Suprapubic skin (tissue), 4 donors: ENCODE data around the gene HOXB6. TPM values are rescaled to one million over a fixed set of nuclear protein-coding genes. Genes with fewer than 3 reads are reported as not detected.
A peak's percentile ranks its signal among the peaks of the same experiment; 100 is the strongest.

Source experiments
- DNase-seq, 2 donors: peaks; one replicate each; pipeline ENCODE4 v3.0.0-alpha.2; 2019; ENCODE audit warnings: low spot score in 2 of 2
- H3K27ac ChIP-seq: fragments of 200-600 bp; sonication (generic); one replicate; pipeline ENCODE4 v1.5.1; 2019
- H3K27me3 ChIP-seq: fragments of 200-600 bp; sonication (generic); one replicate; pipeline ENCODE4 v1.5.1; 2019
- H3K36me3 ChIP-seq: fragments of 200-600 bp; sonication (generic); one replicate; pipeline ENCODE4 v1.5.1; 2019
- H3K4me1 ChIP-seq: fragments of 200-600 bp; sonication (generic); one replicate; pipeline ENCODE4 v1.5.1; 2019
- H3K4me3 ChIP-seq: fragments of 200-600 bp; sonication (generic); one replicate; pipeline ENCODE4 v1.5.1; 2019; ENCODE audit warnings: mild to moderate bottlenecking
- H3K9me3 ChIP-seq: fragments of 200-600 bp; sonication (generic); one replicate; pipeline ENCODE4 v1.5.1; 2019
- EP300 ChIP-seq: sonication (generic); formaldehyde crosslinking; IDR thresholded peaks from one replicate; pipeline ENCODE4 v1.6.1; 2017; ENCODE audit warnings: antibody characterized with exemption
- POLR2A ChIP-seq, 2 donors: fragments of 450-650 bp; IDR thresholded peaks; one replicate each; pipeline ENCODE4 v1.6.1; 2017; ENCODE audit warnings: antibody characterized with exemption in 2 of 2, mild to moderate bottlenecking in 2 of 2, moderate library complexity in 2 of 2
- POLR2AphosphoS5 ChIP-seq, 3 donors: sonication (generic); formaldehyde crosslinking; IDR thresholded peaks; one replicate each; pipeline ENCODE4 v1.6.1; 2017; ENCODE audit warnings: antibody characterized with exemption in 3 of 3
- WGBS: methylation state at CpG from one replicate; pipeline ENCODE4 v1.1.5; 2018; 5-methylcytosine and 5-hydroxymethylcytosine counted together
- total RNA-seq, 4 donors: library from RNA; depleted of rRNA; stranded (reverse); fragments of >200 nt; gene quantifications; one replicate each; pipeline ENCODE4 v1.1.0, GENCODE V29; 2016
- TF ChIP-seq, protein P1 (sequence below), 2 donors: fragments of 200-600 bp in 1 of 2; fragments of 450-650 bp in 1 of 2; sonication (generic) in 1 of 2; IDR thresholded peaks; one replicate each; pipeline ENCODE4 v1.5.1; 2016 to 2019; ENCODE audit warnings: antibody characterized with exemption in 2 of 2, mild to moderate bottlenecking in 1 of 2, moderate library complexity in 1 of 2

Gene HOXB6
- total RNA-seq, 4 donors from 2014 or later, result 0.39 to 4.5 (median 1.3) TPM; not detected in 1

- Histone ChIP-seq H3K9me3 (no peaks in the 10 kb centered on the region), H3K4me1 (peaks cover 69% of the 10 kb centered on the region), H3K36me3 (no peaks in the 10 kb centered on the region), H3K27me3 (peaks cover 6% of the 10 kb centered on the region), H3K27ac (no peak overlapping the region), H3K4me3 (peak overlapping the region; percentile 25)
- TF ChIP-seq EP300, result no peak
- no peak for TF ChIP-seq POLR2A (IDR thresholded peaks at IDR 0.05)
- no peak for TF ChIP-seq POLR2AphosphoS5 (IDR thresholded peaks at IDR 0.05)
- TF ChIP-seq, protein P1, sequence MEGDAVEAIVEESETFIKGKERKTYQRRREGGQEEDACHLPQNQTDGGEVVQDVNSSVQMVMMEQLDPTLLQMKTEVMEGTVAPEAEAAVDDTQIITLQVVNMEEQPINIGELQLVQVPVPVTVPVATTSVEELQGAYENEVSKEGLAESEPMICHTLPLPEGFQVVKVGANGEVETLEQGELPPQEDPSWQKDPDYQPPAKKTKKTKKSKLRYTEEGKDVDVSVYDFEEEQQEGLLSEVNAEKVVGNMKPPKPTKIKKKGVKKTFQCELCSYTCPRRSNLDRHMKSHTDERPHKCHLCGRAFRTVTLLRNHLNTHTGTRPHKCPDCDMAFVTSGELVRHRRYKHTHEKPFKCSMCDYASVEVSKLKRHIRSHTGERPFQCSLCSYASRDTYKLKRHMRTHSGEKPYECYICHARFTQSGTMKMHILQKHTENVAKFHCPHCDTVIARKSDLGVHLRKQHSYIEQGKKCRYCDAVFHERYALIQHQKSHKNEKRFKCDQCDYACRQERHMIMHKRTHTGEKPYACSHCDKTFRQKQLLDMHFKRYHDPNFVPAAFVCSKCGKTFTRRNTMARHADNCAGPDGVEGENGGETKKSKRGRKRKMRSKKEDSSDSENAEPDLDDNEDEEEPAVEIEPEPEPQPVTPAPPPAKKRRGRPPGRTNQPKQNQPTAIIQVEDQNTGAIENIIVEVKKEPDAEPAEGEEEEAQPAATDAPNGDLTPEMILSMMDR (IDR thresholded peaks at IDR 0.05), result no peak
- 78% methylated on average over 2 of the region's 2 CpGs for WGBS
- no peak for DNase-seq
Observed at GRCh38 chr17:48567646-48568354, 37.0 kb downstream of the HOXB6 start.

DNA sequence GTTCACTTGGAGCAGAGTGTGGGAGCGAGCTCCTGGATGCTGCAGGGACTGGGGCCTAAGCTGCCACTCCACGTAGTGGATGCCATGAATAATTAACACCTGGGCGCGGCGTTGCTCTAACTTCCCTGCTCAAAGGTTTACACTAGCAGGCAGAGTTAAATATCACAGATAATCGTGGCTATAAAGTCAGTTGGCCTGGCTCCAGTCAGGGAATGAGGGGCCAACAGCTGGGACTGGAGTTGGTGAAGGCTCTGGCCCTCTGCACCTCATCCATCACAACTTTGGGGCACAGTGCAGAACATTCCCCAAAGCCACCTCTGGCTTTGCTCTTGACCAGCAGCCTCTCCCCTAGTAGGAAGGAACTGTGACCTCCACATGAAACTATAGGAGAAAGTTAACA, 37.6 kb downstream of the HOXB6 start:
- no peak for DNase-seq
- H3K36me3 ChIP-seq, result no peaks in the 10 kb centered on the region
- peaks cover 6% of the 10 kb centered on the region for H3K27me3 ChIP-seq
- WGBS, result 79% methylated on average over 5 of the region's 6 CpGs
- H3K4me1 ChIP-seq, result peaks cover 69% of the 10 kb centered on the region
- H3K4me3 ChIP-seq, result no peak overlapping the region
- no peak overlapping the region for H3K27ac ChIP-seq
- H3K9me3 ChIP-seq, result no peaks in the 10 kb centered on the region
- TF ChIP-seq EP300 (no peak), POLR2A (IDR thresholded peaks at IDR 0.05) (no peak), POLR2AphosphoS5 (IDR thresholded peaks at IDR 0.05) (no peak)
- TF ChIP-seq, protein P1 (IDR thresholded peaks at IDR 0.05), result no peak

GRCh38 chr17:48566717-48567116, 38.1 kb downstream of the HOXB6 start:
- no peaks in the 10 kb centered on the region for H3K9me3 ChIP-seq
- no peak overlapping the region for H3K27ac ChIP-seq
- H3K27me3 ChIP-seq, result peaks cover 6% of the 10 kb centered on the region
- no peak for TF ChIP-seq EP300
- no peak for TF ChIP-seq POLR2A (IDR thresholded peaks at IDR 0.05)
- TF ChIP-seq, protein P1 (IDR thresholded peaks at IDR 0.05), result no peak
- TF ChIP-seq POLR2AphosphoS5 (IDR thresholded peaks at IDR 0.05), result no peak
- no peak for DNase-seq
- WGBS, result 50% methylated on average over 2 of the region's 2 CpGs
- H3K36me3 ChIP-seq, result no peaks in the 10 kb centered on the region
- H3K4me1 ChIP-seq, result peaks cover 70% of the 10 kb centered on the region
- H3K4me3 ChIP-seq, result no peak overlapping the region

GRCh38 chr17:48565925-48566710, 38.7 kb downstream of the HOXB6 start:
- Histone ChIP-seq H3K9me3 (no peaks in the 10 kb centered on the region), H3K27me3 (peaks cover 6% of the 10 kb centered on the region), H3K27ac (no peak overlapping the region), H3K4me3 (no peak overlapping the region), H3K4me1 (peaks cover 72% of the 10 kb centered on the region), H3K36me3 (no peaks in the 10 kb centered on the region)
- DNase-seq, result no peak
- TF ChIP-seq EP300 (no peak), POLR2AphosphoS5 (IDR thresholded peaks at IDR 0.05) (no peak)
- WGBS, result 88% methylated on average over 4 of the region's 4 CpGs

GRCh38 chr17:48565022-48565554, 39.7 kb downstream of the HOXB6 start:
- H3K36me3 ChIP-seq, result no peaks in the 10 kb centered on the region
- no peaks in the 10 kb centered on the region for H3K9me3 ChIP-seq
- DNase-seq, result no peak
- peaks cover 73% of the 10 kb centered on the region for H3K4me1 ChIP-seq
- H3K27me3 ChIP-seq, result peaks cover 6% of the 10 kb centered on the region
- peak overlapping the region; percentile 61 for H3K4me3 ChIP-seq
- peak overlapping the region; percentile 74 for H3K27ac ChIP-seq
- WGBS, result 75% methylated on average over 2 of the region's 2 CpGs
- TF ChIP-seq POLR2AphosphoS5 (IDR thresholded peaks at IDR 0.05), result no peak
- TF ChIP-seq EP300, result no peak
- TF ChIP-seq, protein P1 (IDR thresholded peaks at IDR 0.05), result no peak
- TF ChIP-seq POLR2A (IDR thresholded peaks at IDR 0.05), result no peak
